ENCODE results near the gene TP53I11. TPM values are rescaled to one million over a fixed set of nuclear protein-coding genes. Genes with fewer than 3 reads are reported as not detected.
A peak's percentile ranks its signal among the peaks of the same experiment; 100 is the strongest.

TP53I11 gene
- total and polyA plus RNA-seq, 2 experiments from 2014 or later, result 23.5 to 43.9 TPM

DNA sequence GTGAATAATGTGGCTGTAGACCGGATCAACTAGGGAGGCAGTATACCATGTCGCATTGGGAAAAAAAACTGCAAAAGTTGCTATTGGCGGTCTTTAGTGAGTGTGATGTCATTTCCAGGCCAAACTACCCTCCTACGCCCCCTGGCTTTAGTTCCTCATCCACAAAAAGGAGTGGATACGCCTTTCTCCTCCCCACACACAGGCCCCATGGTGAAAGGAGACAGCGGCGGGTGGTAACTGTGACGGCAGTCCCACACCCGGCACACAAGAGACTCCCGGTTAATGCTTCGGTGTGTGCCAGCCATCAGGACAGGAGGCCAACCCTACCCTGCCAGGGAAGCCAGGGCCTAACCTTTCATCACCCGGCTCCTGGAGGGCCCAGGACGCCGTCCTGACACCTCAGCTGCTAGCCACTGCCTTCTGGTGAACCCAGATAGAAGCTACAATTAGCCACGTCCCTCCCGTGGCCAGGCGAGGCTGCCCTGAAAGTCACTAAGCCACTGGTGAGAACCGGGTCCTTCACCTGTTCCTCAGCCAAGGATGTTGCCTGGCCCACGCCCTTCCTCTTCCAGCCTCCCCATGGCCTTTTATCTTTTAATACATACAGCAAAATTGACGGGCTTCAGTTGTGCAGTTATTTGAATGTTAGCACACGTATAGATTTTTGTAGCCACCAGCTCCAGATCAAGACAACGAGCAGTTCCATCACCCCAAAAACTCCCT, 10.8 kb downstream of the TP53I11 start:
- 0 out of 2 replicates have a peak, but pooled peaks cover 3% of the 10 kb centered on the region for H3F3A ChIP-seq (replicated peaks; ENCODE audit: low read depth)
- Mint-ChIP-seq H3K4me3 (no peak overlapping the region), H3K27ac (0 out of 2 replicates have a peak overlapping the region, but pooled peaks have one; percentile 27), H3K36me3 (ENCODE audit: low read depth) (peaks cover 12% of the 10 kb centered on the region), H3K27me3 (ENCODE audit: insufficient read depth, low read depth, poor library complexity) (peaks cover 24% of the 10 kb centered on the region), H3K9me3 (peaks cover 5% of the 10 kb centered on the region; the same call in 2 of the 3 replicates), H3K4me1 (peaks cover 50% of the 10 kb centered on the region)
- ATAC-seq, result peak; percentile 10
- no peak overlapping the region for H3K27ac ChIP-seq (ENCODE audit: low read depth)
- no peak for TF ChIP-seq EZH2 (IDR thresholded peaks at IDR 0.05; ENCODE audit: low read depth, unreplicated experiment)
- no peak for TF ChIP-seq STAT1 (IDR thresholded peaks at IDR 0.05; ENCODE audit: unreplicated experiment)
- no peak for TF ChIP-seq ZNF331 (CRISPR knock-in tag; IDR thresholded peaks at IDR 0.05; ENCODE audit: low read depth)
- no peak for TF ChIP-seq JUNB (IDR thresholded peaks at IDR 0.05; ENCODE audit: unreplicated experiment)
- no peak for TF ChIP-seq NANOG (IDR thresholded peaks at IDR 0.05; ENCODE audit: borderline replicate concordance)
- TF ChIP-seq CREB1 (CRISPR knock-in tag; IDR thresholded peaks at IDR 0.05; ENCODE audit: low read depth), result peak; percentile 76
- TF ChIP-seq, protein P1, sequence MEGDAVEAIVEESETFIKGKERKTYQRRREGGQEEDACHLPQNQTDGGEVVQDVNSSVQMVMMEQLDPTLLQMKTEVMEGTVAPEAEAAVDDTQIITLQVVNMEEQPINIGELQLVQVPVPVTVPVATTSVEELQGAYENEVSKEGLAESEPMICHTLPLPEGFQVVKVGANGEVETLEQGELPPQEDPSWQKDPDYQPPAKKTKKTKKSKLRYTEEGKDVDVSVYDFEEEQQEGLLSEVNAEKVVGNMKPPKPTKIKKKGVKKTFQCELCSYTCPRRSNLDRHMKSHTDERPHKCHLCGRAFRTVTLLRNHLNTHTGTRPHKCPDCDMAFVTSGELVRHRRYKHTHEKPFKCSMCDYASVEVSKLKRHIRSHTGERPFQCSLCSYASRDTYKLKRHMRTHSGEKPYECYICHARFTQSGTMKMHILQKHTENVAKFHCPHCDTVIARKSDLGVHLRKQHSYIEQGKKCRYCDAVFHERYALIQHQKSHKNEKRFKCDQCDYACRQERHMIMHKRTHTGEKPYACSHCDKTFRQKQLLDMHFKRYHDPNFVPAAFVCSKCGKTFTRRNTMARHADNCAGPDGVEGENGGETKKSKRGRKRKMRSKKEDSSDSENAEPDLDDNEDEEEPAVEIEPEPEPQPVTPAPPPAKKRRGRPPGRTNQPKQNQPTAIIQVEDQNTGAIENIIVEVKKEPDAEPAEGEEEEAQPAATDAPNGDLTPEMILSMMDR (conservative IDR thresholded peaks at IDR 0.05; ENCODE audit: low read depth in 2 of 2), result peak; percentile 53 to 68
- TF ChIP-seq REST (IDR thresholded peaks at IDR 0.05; ENCODE audit: unreplicated experiment), result no peak
- no peak for TF ChIP-seq ZNF462 (CRISPR knock-in tag; IDR thresholded peaks at IDR 0.05)
- H3K27me3 ChIP-seq (ENCODE audit: insufficient read depth), result no peaks in the 10 kb centered on the region
- no peak overlapping the region for H3K4me2 ChIP-seq
- peaks cover 22% of the 10 kb centered on the region for H3K4me1 ChIP-seq (ENCODE audit: insufficient read depth)
- H3K79me2 ChIP-seq (replicated peaks; ENCODE audit: insufficient read depth), result no peaks in the 10 kb centered on the region
- H3K9me2 ChIP-seq (ENCODE audit: insufficient read depth), result no peaks in the 10 kb centered on the region
- DNase-seq (ENCODE audit: low spot score), result peak; percentile 80
- no peaks in the 10 kb centered on the region for H3K36me3 ChIP-seq (ENCODE audit: insufficient read depth)
- H4K20me1 ChIP-seq (replicated peaks; ENCODE audit: insufficient read depth), result no peaks in the 10 kb centered on the region
- H2AFZ ChIP-seq, result no peak overlapping the region
- H3K4me3 ChIP-seq, result no peak overlapping the region

Measured in GM23338 (cell line).